HG03571 (cell line): ENCODE data around the gene PCDH1.
A peak's percentile ranks its signal among the peaks of the same experiment; 100 is the strongest.

ENCODE experiments used
- ATAC-seq: cut with Tn5 transposase; IDR thresholded peaks from one replicate; pipeline ENCODE4 v1.9.1; 2021; ENCODE audit not compliant: unreplicated experiment

The PCDH1 gene

DNA sequence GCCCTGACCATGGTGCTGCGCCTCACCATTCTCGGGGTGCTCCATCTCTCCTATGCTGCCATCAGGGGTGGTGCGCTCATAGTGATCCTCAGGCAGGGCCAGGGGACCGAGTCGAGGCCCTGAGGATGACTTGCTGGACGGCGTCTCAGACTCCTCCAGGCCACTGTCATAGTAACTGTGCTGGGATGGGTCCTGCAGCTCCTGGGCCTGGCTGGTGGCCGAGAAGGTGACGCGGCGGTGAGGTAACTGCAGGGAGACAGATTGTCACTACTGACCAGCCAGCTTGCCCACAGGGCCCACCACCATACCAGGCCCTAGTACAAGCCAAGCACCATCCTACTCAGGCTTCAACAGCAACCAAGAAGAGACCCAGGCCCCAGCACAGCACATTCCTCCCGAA, 21.0 kb downstream of the PCDH1 start:
- ATAC-seq: no peak

DNA sequence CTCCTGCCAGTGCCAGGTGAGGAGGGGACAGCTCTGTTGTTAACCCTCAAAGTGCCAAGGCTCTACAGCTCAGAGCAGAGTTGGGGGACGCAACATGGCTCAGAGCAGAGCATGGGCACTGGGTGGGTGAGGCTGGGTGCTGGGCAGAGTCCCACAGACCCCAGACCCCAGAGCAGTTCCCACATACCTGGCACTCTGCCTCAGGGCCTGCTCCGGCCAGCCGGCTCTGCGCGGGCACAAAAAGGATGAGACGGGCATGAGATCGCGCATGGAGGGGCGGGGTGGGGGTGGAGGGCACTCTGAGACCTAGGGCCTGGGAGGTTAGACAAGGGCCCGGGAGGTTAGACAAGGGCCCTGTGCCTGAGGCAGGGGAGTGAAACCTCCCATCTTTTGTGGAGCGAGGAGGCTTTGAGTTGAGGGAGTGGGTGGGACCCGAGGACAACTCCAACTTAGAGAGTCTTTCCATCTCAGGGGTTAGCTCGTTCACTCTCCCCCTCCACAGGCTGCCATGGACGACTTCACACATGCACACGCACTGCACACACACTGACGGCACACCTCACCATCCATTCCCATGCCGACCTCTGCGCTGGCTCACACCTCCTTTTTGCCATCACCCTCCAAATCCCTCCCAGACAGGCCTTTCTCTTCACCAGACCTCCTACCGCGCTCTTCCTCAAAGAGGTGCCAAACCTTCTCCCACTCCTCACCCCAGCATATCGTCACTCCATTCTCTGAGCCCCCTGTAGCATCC, 22.0 kb downstream of the PCDH1 start:
- no peak for ATAC-seq

DNA sequence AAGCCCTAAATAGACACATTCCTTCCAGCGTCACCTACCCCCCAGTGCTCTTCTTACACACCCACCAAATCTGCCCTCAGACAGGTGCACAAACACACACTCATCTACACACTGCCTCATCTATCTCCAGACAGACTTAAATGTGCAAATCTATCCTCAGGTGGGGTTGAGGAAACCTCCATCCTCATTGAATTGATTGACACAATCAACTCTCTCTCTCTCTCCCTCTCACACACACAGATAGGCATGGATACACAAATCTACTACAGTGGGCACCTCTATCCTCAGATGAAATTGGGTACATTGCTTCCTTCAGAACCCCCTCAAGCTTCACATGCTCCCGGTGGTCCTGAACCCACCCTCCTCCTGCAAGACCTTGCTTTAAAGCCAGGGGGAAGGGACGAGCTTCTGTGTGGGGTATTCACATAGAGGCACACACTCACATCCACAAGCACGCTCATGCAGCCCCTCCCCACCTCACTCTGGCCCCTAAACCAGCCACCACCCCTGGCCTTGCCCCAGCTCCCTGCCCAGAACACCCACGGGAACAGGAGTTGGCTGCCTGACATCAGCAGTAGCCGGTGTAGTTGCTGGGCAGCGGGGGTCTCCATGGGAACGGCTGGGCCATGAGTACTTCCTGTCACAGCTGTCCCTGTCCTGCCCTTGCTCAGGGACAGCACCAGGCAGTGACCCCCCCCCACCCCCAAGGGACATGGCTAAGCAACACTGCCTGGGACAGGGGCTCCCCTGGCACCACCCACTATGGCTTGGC, 22.8 kb downstream of the PCDH1 start:
- no peak for ATAC-seq

GRCh38 chr5:141853895-141854626, 24.1 kb downstream of the PCDH1 start:
- ATAC-seq: no peak

- ATAC-seq: no peak
Measured at GRCh38 chr5:141852448-141852847, 25.8 kb downstream of the PCDH1 start.

GRCh38 chr5:141851195-141851874, 26.9 kb downstream of the PCDH1 start:
- no peak for ATAC-seq

DNA sequence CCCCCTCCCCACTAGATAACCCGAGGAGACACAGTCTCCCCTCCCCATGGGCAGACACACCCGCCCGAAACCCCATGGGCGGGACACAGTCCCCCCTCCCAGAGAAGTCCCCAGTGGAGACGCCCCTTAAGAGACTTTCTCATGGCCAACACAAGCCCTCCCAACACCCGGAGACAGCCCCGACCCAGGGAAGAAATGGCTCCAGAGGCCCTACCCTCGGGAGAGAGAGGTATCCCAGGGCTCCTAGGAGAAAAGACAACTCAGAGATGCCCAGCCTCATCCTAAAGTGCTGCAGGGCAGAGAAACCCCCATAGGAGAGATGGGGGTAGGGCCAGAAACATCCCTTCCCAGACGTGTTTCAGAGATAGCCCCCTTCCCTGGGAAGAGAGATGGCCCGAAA, 27.4 kb downstream of the PCDH1 start:
- ATAC-seq: no peak

- no peak for ATAC-seq
Measured at GRCh38 chr5:141850244-141850768, 27.9 kb downstream of the PCDH1 start.

DNA sequence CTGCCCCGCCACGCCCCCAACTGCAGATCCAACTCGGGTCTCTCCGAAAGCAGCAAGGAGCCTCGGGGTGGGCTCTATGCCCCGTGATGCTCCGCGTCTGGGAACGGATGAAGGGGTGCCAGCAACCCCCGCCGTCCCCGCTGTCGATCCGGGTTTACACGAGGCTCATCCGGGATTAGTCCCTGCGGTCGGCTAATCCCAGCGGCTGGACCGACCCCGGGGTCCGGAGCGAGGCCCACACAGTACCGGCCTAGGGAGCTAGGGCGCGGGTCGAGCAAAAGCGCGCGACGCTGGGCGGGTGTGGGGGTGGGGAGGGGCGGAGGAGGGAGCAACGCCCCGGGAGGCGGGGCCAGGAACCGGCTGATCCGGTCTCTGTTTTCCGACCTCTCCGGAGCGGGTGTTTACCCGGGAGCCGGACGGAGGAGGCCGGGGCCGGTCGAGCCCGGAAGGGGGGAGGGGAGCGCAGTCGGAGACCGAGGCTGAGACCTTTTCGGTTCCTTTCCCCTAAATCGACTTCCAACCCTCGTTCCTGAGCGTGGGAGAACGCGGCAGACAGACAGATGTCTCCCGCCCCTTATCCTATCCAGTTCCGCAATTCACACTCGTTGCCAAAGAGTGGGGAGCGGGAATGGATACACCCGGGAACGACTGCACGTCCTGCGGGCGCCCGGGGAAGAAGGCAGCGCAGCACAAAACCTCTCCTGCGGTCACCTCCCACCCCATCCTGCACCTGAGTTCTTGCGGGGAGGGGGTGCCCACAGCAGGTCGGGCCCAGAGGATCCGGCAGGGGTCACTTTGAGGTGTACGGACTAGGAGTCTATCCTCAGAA, 28.6 kb downstream of the PCDH1 start:
- peak; percentile 71 for ATAC-seq

GRCh38 chr5:141848744-141849414, 29.3 kb downstream of the PCDH1 start:
- ATAC-seq: peak; percentile 19

GRCh38 chr5:141846031-141846430, 32.2 kb downstream of the PCDH1 start:
- ATAC-seq: no peak

DNA sequence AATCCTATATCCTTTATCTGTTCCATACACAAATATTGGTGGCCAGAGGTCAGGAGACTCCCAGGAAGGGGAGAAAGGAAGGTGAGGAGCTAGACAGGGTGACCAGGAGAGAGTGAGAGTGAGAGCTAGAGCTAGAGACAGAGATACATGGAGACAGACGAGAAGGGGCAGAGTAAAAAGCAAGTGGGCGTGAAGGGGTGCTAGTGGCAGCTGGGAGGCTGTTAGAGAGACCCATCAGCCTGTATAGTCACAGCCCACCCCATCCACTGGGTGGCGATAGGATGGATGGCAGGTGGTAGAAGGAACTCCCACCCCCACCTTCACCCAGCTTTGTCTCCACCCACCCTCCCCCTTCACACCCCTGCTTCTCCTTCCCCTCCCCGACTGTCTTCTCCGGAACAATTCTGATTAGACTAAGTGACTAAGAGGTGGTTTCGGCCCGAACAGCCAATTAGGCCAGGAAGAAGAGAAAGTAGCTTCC, 32.8 kb downstream of the PCDH1 start:
- ATAC-seq: no peak

DNA sequence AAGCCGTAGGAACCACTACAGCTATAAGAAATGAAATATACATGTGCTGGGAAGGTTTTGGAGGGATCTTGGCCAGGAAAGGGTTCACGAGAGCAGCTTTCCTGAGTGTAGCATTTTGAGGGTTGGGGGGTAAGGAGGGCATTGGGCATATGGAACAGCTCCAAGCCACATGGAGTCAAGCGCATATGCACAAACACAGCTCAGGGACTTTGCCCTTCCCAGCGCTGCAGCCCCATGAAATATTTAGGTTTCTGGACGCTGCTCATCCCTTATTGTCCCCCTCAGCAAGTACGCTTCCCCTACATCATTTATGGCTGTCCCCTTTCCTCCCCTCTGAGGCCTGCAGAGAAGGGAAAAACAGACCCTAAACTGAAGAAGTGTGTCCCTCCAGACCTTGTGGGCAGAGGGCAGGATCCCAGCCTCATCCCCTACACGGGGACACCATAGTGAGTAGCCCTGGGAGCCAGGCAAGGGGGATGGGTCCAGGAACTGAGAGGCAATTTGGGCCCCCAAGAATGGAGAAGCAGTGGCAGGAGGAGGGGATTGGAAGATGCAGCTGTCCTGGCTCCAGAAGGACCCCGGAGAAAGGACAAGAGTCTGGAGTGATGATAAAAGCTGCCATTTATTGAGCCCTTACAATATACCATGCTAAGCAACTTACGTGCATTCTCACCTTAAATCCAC, 33.7 kb downstream of the PCDH1 start:
- no peak for ATAC-seq

- ATAC-seq: no peak
Measured at GRCh38 chr5:141843156-141843927, 34.9 kb downstream of the PCDH1 start.

DNA sequence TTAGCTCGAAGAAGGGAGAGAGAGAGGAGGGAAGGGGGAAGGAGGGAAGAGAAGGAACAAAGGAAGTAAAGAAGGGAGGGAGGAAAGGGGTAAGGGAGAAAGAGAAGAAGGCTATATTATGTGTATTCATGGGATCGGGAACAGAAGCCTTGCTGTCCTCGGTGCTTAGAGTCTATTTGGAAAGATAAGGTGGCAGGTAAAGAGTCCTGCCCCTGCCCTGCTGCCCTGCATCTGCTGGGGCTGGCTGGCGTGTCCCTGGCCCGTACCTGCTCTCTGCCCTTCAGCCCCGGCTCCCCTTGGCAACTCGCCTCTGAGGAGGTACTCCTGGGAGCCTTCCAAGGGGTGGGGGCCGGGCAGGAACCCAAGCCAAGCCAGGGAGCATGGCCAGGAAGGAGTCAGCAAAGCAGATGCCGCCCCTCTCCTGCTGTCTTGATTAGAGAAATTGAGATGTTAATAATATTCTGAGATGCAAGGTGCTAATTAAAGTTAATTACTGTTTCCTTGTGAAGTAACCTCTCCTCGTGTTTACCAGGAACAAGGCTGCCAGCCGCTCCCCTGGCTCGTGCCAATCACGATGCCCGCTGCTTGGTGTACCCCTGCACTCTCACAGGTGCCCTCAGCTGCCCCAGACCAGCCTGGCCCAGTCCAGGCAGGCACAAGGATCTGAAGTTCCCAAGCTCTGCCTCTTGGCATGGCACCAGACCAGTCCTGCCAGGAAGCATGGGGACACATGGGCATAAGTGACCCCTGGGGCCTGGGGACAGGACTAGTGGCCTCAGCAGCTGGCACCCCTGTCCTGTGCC, 36.6 kb downstream of the PCDH1 start:
- no peak for ATAC-seq

DNA sequence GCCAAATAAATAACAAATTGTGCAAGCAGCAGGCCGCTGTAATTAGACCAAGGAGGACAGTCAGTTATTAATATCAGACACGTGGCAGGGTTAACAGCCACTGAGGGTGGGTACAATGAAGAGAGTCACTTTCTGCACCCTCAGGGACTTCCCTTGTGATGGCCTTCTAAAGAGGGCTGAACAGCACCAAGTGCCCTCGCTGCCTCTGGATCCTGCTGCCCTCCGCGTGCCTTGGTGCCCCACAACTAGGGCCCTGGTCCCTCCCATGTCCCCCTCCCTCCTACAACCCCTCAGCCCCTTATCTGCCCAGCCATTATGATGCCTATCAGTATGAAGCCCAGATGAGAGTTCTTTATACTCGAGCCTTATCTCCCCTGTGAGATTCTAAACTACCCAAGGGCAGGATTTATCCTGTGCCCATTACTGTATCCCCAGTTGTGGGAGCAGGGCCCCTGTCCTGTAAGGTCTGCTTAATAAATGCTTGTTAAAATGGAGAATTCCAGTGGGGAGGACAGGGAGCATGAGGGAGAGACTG, 37.3 kb downstream of the PCDH1 start:
- no peak for ATAC-seq

GRCh38 chr5:141840280-141840812, 37.9 kb downstream of the PCDH1 start:
- ATAC-seq: no peak
